CD14-positive monocyte (primary cell): Measurements from ENCODE around the gene MAD1L1. TPM values are rescaled to one million over a fixed set of nuclear protein-coding genes. Genes with fewer than 3 reads are reported as not detected.
A peak's percentile ranks its signal among the peaks of the same experiment; 100 is the strongest.

ENCODE experiments used
- DNase-seq, 3 donors: peaks; one replicate each; pipeline ENCODE4 v3.0.0-alpha.2; 2011 to 2022
- H2AFZ ChIP-seq: 2 replicates; pipeline ENCODE4 v1.6.0; 2012; ENCODE audit warnings: mild to moderate bottlenecking, low read depth, low read length, inconsistent platforms; ENCODE audit not compliant: insufficient read depth, poor library complexity, severe bottlenecking
- H3K27ac ChIP-seq, 2 donors: 1 replicate in 1 of 2; 2 replicates in 1 of 2; pipeline ENCODE4 v1.5.1; 2012 to 2013; ENCODE audit warnings: low read length in 2 of 2, control low read depth in 1 of 2, inconsistent platforms in 1 of 2, low read depth in 1 of 2, mild to moderate bottlenecking in 1 of 2
- H3K27me3 ChIP-seq, 2 donors: one replicate each; pipeline versions ENCODE4 v1.6.0 to v1.6.1; 2011 to 2013; ENCODE audit warnings: low read length in 2 of 2; ENCODE audit not compliant: control insufficient read depth in 2 of 2, insufficient read depth in 2 of 2
- H3K36me3 ChIP-seq, 2 donors: replicated peaks in 1 of 2; 1 replicate in 1 of 2; 2 replicates in 1 of 2; pipeline versions ENCODE4 v1.5.1 to v1.6.1; 2012 to 2013; ENCODE audit warnings: low read length in 2 of 2, control low read depth in 1 of 2, inconsistent platforms in 1 of 2, mild to moderate bottlenecking in 1 of 2; ENCODE audit not compliant: insufficient read depth in 2 of 2, control insufficient read depth in 1 of 2
- H3K4me1 ChIP-seq, 2 donors: 1 replicate in 1 of 2; 2 replicates in 1 of 2; pipeline versions ENCODE4 v1.5.1 to v1.6.1; 2012 to 2013; ENCODE audit warnings: low read length in 2 of 2, control low read depth in 1 of 2, inconsistent platforms in 1 of 2, mild to moderate bottlenecking in 1 of 2, moderate library complexity in 1 of 2; ENCODE audit not compliant: insufficient read depth in 2 of 2, control insufficient read depth in 1 of 2
- H3K4me2 ChIP-seq: replicated peaks from 2 replicates; pipeline ENCODE3; 2012; ENCODE audit warnings: low read length, moderate library complexity, mild to moderate bottlenecking; ENCODE audit not compliant: poor library complexity, severe bottlenecking; ENCODE audit errors: extremely low read depth
- H3K4me3 ChIP-seq, 3 experiments: fragments of 200-600 bp in 1 of 3; sonication (generic) in 1 of 3; replicated peaks in 1 of 3; 1 replicate in 2 of 3; 2 replicates in 1 of 3; pipeline ENCODE4 v1.5.1; 2011 to 2013; ENCODE audit warnings: low read length in 3 of 3, mild to moderate bottlenecking in 3 of 3, control low read depth in 2 of 3, low read depth in 2 of 3, inconsistent platforms in 1 of 3, moderate library complexity in 1 of 3
- H3K79me2 ChIP-seq: 2 replicates; pipeline ENCODE4 v1.6.0; 2012; ENCODE audit warnings: mild to moderate bottlenecking, control low read depth, inconsistent platforms, low read length, moderate library complexity; ENCODE audit not compliant: insufficient read depth
- H3K9ac ChIP-seq: 2 replicates; pipeline ENCODE4 v1.6.0; 2017; ENCODE audit warnings: low read length, mild to moderate bottlenecking; ENCODE audit not compliant: insufficient read depth, poor library complexity, severe bottlenecking
- H3K9me3 ChIP-seq, 2 donors: replicated peaks in 1 of 2; 1 replicate in 1 of 2; 2 replicates in 1 of 2; pipeline versions ENCODE4 v1.5.1 to v1.6.1; 2012 to 2013; ENCODE audit warnings: low read length in 2 of 2, control low read depth in 1 of 2; ENCODE audit not compliant: control insufficient read depth in 1 of 2, insufficient read depth in 1 of 2
- H4K20me1 ChIP-seq: 2 replicates; pipeline ENCODE4 v1.6.0; 2012; ENCODE audit warnings: mild to moderate bottlenecking, low read length, control low read depth, moderate library complexity; ENCODE audit not compliant: insufficient read depth
- H3K27ac Mint-ChIP-seq, 7 donors: one replicate each; pipeline ENCODE4 v1.8.0; 2020; ENCODE audit warnings: mild to moderate bottlenecking in 7 of 7, mixed read lengths in 7 of 7, moderate library complexity in 6 of 7, inconsistent platforms in 2 of 7
- H3K27me3 Mint-ChIP-seq, 3 donors: one replicate each; pipeline ENCODE4 v1.8.0; 2021 to 2022; ENCODE audit warnings: low read depth in 3 of 3, mild to moderate bottlenecking in 3 of 3, mixed read lengths in 3 of 3, moderate library complexity in 3 of 3, inconsistent platforms in 1 of 3
- H3K36me3 Mint-ChIP-seq, 2 donors: one replicate each; pipeline ENCODE4 v1.8.0; 2020; ENCODE audit warnings: mixed read lengths in 2 of 2, inconsistent platforms in 1 of 2, mild to moderate bottlenecking in 1 of 2
- H3K4me1 Mint-ChIP-seq: one replicate; pipeline ENCODE4 v1.8.0; 2020; ENCODE audit warnings: mild to moderate bottlenecking, mixed read lengths
- H3K4me3 Mint-ChIP-seq, 2 donors: one replicate each; pipeline ENCODE4 v1.8.0; 2020; ENCODE audit warnings: mild to moderate bottlenecking in 2 of 2, mixed read lengths in 2 of 2, moderate library complexity in 1 of 2
- H3K9me3 Mint-ChIP-seq, 7 donors: one replicate each; pipeline ENCODE4 v1.8.0; 2020 to 2022; ENCODE audit warnings: mixed read lengths in 7 of 7, mild to moderate bottlenecking in 6 of 7, moderate library complexity in 6 of 7, inconsistent platforms in 2 of 7
- CTCF ChIP-seq: fragments of 200-600 bp; IDR thresholded peaks from one replicate; pipeline ENCODE4 v1.8.0; 2022; ENCODE audit warnings: antibody characterized with exemption, mild to moderate bottlenecking
- WGBS: methylation state at CpG from one replicate; pipeline ENCODE4 v1.1.5; 2013; ENCODE audit warnings: missing lambda C conversion rate; ENCODE audit not compliant: insufficient coverage; 5-methylcytosine and 5-hydroxymethylcytosine counted together
- intact Hi-C, 2 donors: fragments of 100-400 bp; cut with micrococcal nuclease; formaldehyde crosslinking; loops; one replicate each; pipeline versions ENCODE4 v1.15.0 to v1.15.1; 2023
- polyA plus RNA-seq, 3 donors: library from polyadenylated mRNA; depleted of rRNA in 1 of 3; unstranded in 2 of 3; stranded (reverse) in 1 of 3; fragments of 300-500 nt in 2 of 3; fragments of >200 nt in 1 of 3; fragmentation: Illumina TruSeq in 2 of 3; gene quantifications; 1 replicate in 2 of 3; 2 replicates in 1 of 3; pipeline ENCODE4 v1.2.3, GENCODE V29; 2012 to 2021

MAD1L1 gene
- polyA plus RNA-seq, 3 donors: 22.0 to 39.4 (median 33.2) TPM

- H3K27ac Mint-ChIP-seq: peak overlapping the region in 3 of 7 donors; percentile 25 to 56 (median 32)
- DNase-seq: no peak
- intact Hi-C loops: no loop called here
- no peak overlapping the region for H3K4me3 Mint-ChIP-seq
- no peak overlapping the region for H3K9ac ChIP-seq
- no peaks in the 10 kb centered on the region for H3K9me3 Mint-ChIP-seq
- no peak overlapping the region for H3K4me2 ChIP-seq
- H3K36me3 ChIP-seq: peaks cover 2 to 23% of the 10 kb centered on the region in 2 donors
- H3K27me3 ChIP-seq: no peaks in the 10 kb centered on the region
- peaks cover 14 to 16% of the 10 kb centered on the region in 2 donors for H3K4me1 ChIP-seq
- H3K27ac ChIP-seq: no peak overlapping the region
- peaks cover 63% of the 10 kb centered on the region for H4K20me1 ChIP-seq
- peaks cover 12% of the 10 kb centered on the region for H3K79me2 ChIP-seq
- peaks cover 18 to 27% of the 10 kb centered on the region in 2 donors for H3K36me3 Mint-ChIP-seq
- H3K4me1 Mint-ChIP-seq: peaks cover 22% of the 10 kb centered on the region
- no peak overlapping the region for H3K4me3 ChIP-seq
- 90% methylated on average over 15 of the region's 25 CpGs for WGBS
- no peak overlapping the region for H2AFZ ChIP-seq
- H3K9me3 ChIP-seq: no peaks in the 10 kb centered on the region
- H3K27me3 Mint-ChIP-seq: no peaks in the 10 kb centered on the region
- TF ChIP-seq CTCF: no peak
Measured at GRCh38 chr7:1913466-1914282, 319.1 kb downstream of the MAD1L1 start.

- intact Hi-C loops: no loop called here
- H2AFZ ChIP-seq: no peak overlapping the region
- H3K4me3 Mint-ChIP-seq: no peak overlapping the region
- H3K79me2 ChIP-seq: peaks cover 12% of the 10 kb centered on the region
- H3K36me3 ChIP-seq: peaks cover 2 to 25% of the 10 kb centered on the region in 2 donors
- peak in 1 of 3 donors; percentile 42 for DNase-seq
- no peak overlapping the region for H3K4me3 ChIP-seq
- H3K9me3 ChIP-seq: no peaks in the 10 kb centered on the region
- H3K9ac ChIP-seq: no peak overlapping the region
- H3K27ac ChIP-seq: no peak overlapping the region
- WGBS: 80% methylated on average over 34 of the region's 41 CpGs
- no peaks in the 10 kb centered on the region for H3K9me3 Mint-ChIP-seq
- H3K27me3 Mint-ChIP-seq: no peaks in the 10 kb centered on the region
- peak overlapping the region in 2 of 7 donors; percentile 37 to 51 for H3K27ac Mint-ChIP-seq
- no peak for TF ChIP-seq CTCF
- peaks cover 23 to 30% of the 10 kb centered on the region in 2 donors for H3K36me3 Mint-ChIP-seq
- H4K20me1 ChIP-seq: peaks cover 60% of the 10 kb centered on the region
- peaks cover 14 to 16% of the 10 kb centered on the region in 2 donors for H3K4me1 ChIP-seq
- H3K27me3 ChIP-seq: no peaks in the 10 kb centered on the region
- H3K4me2 ChIP-seq: no peak overlapping the region
- peaks cover 22% of the 10 kb centered on the region for H3K4me1 Mint-ChIP-seq
Measured at GRCh38 chr7:1912593-1913465, 319.9 kb downstream of the MAD1L1 start.
